Renal pelvis (tissue), 12 donors: ENCODE data around the gene ATP11B. TPM values are rescaled to one million over a fixed set of nuclear protein-coding genes. Genes with fewer than 3 reads are reported as not detected.
A peak's percentile ranks its signal among the peaks of the same experiment; 100 is the strongest.

Source experiments
- DNase-seq: peaks from one replicate; pipeline ENCODE4 v3.0.0-alpha.2; 2013
- long read RNA-seq, 16 experiments: transcript quantifications; one replicate each; lab custom pipeline, GENCODE V29; 2026
- polyA plus RNA-seq, 3 donors: library from polyadenylated mRNA; unstranded; fragments of 120-200 nt; gene quantifications; one replicate each; pipeline ENCODE4 v1.2.1, GENCODE V29; 2013; ENCODE audit not compliant: insufficient read length in 3 of 3

ATP11B gene
- polyA plus RNA-seq = 10 to 100 TPM; 51.5 to 53.6 (median 52.7) TPM
- long read RNA-seq, donor 1 = 0 reads
- long read RNA-seq, donor 2, full-length matches to known transcripts = 3 of 3 reads
- long read RNA-seq, donor 2, partial matches to known transcripts = 0 of 3 reads
- long read RNA-seq, donor 2, other reads (novel, unspliced or antisense) = 0 of 3 reads
- long read RNA-seq, donor 3, full-length matches to known transcripts = 1 of 1 reads
- long read RNA-seq, donor 3, partial matches to known transcripts = 0 of 1 reads
- long read RNA-seq, donor 3, other reads (novel, unspliced or antisense) = 0 of 1 reads
- long read RNA-seq, donor 4 = 0 reads
- long read RNA-seq, donor 5, partial matches to known transcripts = 0 of 1 reads
- long read RNA-seq, donor 5, other reads (novel, unspliced or antisense) = 0 of 1 reads
- long read RNA-seq, donor 6, full-length matches to known transcripts = 3 of 3 reads
- long read RNA-seq, donor 6, partial matches to known transcripts = 0 of 3 reads
- long read RNA-seq, donor 6, other reads (novel, unspliced or antisense) = 0 of 3 reads
- long read RNA-seq, donor 7 = 0 reads
- long read RNA-seq, donor 8, full-length matches to known transcripts = 3 of 3 reads
- long read RNA-seq, donor 8, partial matches to known transcripts = 0 of 3 reads
- long read RNA-seq, donor 8, other reads (novel, unspliced or antisense) = 0 of 3 reads
- long read RNA-seq, donor 9, full-length matches to known transcripts = 1 of 1 reads
- long read RNA-seq, donor 9, partial matches to known transcripts = 0 of 1 reads
- long read RNA-seq, donor 9, other reads (novel, unspliced or antisense) = 0 of 1 reads
- long read RNA-seq, donor 10, partial matches to known transcripts = 0 of 2 reads
- long read RNA-seq, donor 10, other reads (novel, unspliced or antisense) = 0 of 2 reads
- long read RNA-seq, donor 11, full-length matches to known transcripts = 1 of 1 reads
- long read RNA-seq, donor 11, partial matches to known transcripts = 0 of 1 reads
- long read RNA-seq, donor 11, other reads (novel, unspliced or antisense) = 0 of 1 reads
- long read RNA-seq, donor 12, full-length matches to known transcripts = 4 of 16 reads
- long read RNA-seq, donor 12, partial matches to known transcripts = 12 of 16 reads
- long read RNA-seq, donor 12, other reads (novel, unspliced or antisense) = 0 of 16 reads
- long read RNA-seq, donor 13 = 0 reads
- long read RNA-seq, donor 14 = 0 reads
- long read RNA-seq, donor 15, full-length matches to known transcripts = 2 of 2 reads
- long read RNA-seq, donor 15, partial matches to known transcripts = 0 of 2 reads
- long read RNA-seq, donor 15, other reads (novel, unspliced or antisense) = 0 of 2 reads
- long read RNA-seq, donor 16 = 0 reads

DNA sequence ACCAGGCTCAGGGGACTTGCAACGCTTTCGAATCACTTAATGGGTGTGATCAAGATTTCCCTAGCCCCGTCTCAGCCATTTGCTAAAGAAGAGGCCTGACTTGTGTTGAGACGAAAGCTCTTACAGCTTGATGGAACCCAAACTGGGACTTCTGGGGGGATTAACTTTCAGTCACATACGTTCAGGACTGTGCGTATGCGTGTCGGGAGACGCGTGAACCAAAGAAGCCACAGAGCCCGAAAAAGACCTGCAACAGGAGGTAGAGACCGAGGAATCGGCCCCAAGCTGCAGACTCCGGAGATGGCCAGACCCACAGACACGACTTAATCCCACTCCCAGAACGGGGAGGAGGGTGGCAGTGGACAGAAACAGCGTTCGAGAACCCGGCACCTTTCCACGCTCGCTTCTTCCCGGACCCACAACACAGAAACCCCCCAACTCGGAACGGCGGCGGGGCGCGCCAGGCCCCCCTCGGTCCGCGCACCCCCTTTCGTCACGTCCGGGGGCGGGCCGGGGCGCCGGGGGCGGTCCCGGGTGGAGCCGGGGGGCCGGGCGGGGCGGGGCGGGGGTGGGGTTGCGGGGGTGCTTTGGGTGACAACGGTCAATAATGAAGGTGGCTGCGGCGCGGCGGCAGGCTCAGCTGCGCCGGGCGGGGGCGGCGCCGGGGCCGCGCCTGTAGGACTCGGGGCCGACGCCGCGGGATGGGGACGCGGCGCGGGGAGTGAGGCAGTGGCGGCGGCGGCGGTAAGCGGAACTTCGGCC lies at the start of gene ATP11B:
TSS of gene ATP11B (plus strand) at position 604 of the 762 bp plus-strand sequence. CDS start 256 bp downstream, outside the sequence.
- peak; percentile 69 for DNase-seq

DNA sequence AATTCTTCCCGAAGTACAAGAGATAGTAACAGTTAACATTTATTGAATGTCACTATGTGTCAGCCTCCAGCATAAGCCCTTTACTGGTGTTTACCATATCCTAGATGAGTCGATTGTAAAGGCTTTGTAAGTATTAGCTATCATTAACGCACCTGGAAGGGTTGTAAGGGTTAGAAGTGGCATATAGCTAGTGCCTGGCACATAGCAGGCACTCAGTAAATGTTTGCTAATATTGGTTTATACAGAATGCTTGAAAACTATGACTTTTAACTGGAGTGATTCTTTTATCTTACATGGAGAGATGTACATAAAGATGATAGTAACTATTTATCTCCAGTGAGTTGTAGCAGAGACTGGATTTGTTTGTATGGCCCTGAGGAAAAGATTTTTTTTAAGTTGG lies 46.3 kb upstream of the ATP11B start:
- DNase-seq = no peak

DNA sequence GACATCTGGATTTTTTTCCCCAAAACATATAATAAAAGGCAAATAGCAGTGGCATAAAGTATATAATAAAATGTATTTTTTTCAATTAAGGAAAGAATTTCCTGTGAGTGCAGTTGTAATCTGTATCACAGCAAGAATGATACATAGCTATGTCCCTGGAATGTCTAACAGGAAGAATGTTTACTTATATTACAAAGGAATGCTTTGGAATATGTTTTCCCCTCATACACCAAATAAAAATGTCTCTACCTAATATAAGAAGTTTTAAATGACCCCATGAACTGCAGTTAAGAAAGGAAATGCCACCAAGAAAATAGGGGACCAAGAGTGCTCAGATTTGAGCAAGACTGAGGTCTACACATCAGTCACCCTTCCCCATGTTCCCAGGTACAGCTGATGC lies 38.0 kb upstream of the ATP11B start:
- no peak for DNase-seq

DNA sequence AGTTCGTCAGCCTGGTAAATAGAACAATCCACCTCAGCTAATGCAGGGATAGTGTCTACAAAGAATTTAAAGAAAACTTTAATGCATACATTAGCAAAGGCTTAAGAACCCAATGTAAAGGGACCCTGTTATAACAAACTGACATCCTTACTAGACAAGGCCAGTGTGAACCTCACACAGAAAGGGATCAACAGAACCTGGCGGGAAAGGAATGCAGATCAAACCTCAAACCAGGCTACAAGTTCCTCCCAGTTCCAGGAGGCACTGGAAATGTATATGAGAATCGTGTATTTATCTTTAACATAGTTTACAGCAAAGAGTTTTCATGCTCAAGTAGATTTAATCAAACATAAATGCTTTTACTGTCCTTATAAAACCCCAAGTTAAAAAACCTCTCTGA lies 37.6 kb upstream of the ATP11B start:
- no peak for DNase-seq

DNA sequence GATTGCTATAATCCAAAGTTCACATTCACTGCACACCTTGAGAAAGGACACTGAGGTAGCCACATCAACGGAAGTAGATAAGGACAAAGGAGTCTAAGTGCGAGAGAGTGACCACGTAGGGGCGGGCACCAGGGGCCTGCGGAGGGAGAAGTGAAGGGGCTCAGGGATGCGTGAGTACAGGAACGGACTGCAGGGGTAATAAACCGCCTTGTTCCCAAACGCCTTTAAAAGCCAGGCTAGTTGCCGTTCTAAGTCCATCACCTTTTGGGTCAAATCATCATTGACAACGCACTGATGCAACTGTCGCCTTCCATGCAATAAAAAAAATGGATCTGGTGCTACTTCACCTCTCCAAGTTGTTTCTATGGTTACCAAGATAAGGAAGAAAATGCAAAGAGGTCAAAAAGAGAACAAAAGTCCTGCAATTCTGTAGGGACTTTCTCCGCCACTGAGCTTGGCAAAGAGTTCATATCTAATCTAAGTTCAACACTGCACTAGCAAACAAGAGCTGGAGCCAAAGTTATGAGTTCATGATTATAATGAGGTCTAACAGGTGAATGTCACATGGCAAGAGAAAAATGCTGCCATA lies 32.6 kb upstream of the ATP11B start:
- DNase-seq = no peak

DNA sequence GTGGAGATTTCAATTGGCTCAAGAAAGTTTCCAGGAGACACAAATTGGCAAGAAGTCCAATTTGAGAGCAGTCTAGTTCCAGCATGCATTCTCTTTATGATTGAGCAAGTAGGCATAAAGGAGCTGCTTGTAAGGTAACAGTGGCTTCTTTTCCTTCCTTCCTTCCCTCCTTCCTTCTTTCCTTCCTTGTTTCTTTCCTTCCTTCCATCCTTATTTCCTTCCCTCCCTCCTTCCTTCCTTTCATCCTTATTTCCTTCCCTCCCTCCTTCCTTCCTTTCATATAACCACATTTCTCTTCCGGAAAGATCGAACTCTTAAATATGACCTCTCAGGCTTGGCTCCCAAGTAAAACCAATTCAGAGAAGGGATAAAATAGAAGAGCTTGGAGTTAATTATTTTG lies 29.4 kb upstream of the ATP11B start:
- no peak for DNase-seq

DNA sequence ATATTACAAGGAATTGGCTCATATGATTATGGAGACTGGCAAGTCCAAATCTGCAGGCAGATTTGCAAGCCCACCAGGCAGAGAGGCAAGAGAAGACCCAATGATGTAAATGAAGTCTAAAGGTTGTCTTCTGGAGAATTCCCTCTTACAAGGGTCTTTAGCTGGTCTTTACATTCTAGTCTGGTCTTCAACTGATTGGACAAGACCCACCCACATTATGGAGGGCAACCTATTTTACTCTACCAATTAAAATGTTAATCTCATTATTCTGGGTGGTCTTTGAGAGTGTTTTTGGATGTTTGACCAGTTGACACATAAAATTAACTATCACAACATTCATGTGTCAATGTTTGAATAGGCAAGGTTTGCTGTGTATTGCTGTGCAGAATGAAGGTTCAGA lies 28.0 kb upstream of the ATP11B start:
- no peak for DNase-seq

DNA sequence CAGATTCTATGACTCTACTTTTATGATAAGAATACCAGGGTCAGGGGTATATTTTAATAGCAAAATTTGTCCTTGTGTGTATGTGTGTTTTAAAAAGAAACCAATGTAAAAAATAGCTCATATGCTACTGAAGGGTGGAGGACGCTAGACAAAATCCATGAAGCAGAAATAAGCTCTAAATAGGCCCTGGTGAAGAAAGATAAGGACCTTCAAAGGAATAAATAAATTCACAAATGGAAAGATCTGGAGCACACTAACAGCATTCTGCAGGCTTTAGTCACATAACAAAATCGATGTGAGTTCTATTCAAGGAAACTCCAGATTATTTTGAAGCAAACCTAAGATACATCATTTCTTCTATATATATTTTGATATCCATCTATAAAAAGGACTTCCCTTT lies 27.2 kb upstream of the ATP11B start:
- no peak for DNase-seq

DNA sequence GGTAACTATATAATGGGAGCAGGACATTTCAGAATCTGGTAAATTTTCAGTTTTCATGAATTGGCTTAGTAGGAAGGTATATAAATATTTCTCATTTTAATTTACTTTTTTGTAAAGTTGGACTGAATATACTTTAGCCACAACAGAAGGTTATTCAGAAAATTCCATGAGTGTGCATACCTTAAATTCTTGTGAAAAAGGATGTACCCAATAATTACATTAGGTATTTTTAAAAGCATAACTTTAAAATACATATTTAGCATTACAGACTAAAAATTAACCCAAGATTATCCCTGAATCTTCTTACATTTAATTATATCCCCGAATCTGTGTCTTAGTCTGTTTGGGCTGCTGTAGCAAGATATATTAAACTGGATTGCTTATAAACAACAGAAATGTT lies 24.9 kb upstream of the ATP11B start:
- DNase-seq = no peak

DNA sequence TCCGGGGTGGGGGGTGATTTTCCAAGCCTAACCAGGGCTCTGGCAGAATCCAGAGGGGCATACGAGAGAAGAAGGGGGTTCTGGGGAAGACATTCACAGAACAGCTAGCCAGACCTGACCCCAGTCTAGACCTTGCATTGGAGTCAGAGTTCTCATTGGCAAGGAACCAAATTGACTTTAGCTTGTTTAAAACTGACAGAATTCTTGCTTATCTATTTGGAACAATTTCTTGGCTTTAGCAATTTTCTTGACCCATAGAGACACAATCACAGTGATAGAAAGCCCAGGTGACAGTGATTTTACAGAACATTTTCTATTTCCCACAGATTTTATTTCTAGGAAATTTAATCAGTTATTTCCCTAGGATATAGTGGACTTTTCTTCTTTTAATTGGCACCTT lies 23.6 kb upstream of the ATP11B start:
- no peak for DNase-seq

DNA sequence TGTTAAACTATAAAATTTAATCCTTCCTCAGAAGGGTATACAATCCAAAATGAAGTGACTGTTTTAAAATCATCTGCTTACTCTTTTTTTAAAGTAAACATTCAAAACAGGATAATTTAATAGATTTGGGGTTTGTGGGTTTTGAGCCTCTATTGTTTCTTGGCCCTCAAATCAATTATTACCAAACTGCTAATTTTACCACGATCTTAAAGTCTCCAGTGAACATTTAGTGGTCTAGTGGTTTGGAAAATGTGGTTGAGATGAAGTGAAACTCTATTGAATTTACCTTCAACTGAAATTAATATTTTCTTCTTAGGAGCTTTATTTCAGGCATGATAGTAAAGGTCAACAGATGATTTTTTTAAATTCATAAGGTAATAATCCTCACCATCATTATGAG lies 11.2 kb upstream of the ATP11B start:
- DNase-seq = no peak

DNA sequence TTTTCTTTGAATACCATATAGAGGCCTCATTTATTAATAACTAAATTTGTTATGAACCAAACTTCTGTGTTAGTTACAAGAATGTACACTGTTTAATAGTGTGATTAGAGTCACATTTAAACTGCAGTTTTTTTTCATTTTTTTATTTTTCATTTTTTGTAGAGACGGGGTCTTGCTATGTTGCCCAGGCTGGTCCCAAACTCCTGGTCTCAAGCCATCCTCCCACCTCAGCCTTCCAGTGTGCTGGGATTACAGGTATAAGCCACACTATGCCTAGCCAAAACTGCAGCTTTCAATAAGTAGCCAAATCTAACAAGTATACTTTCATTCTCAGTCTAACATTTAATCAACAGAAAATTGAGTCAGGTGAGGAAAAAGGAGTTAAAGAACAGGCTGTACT lies 10.2 kb upstream of the ATP11B start:
- no peak for DNase-seq

DNA sequence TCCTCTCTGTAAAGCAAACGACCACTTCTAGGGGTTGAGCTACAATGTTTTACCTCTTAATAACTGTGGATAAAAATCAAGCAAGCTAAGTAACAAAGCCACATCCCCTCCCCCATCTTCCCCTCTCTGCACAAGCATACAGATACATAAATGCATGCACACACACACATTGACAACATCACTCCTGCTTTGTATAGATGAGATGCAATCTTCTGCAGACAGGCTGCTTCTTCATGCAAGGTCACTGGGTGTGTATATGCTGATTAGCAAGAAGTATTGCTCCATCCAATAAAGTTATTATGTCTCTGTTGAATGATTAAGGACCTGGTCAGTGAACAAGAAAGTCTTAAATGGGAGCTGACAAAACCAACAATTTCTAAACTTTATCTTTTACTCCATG lies 8.8 kb upstream of the ATP11B start:
- DNase-seq = no peak

DNA sequence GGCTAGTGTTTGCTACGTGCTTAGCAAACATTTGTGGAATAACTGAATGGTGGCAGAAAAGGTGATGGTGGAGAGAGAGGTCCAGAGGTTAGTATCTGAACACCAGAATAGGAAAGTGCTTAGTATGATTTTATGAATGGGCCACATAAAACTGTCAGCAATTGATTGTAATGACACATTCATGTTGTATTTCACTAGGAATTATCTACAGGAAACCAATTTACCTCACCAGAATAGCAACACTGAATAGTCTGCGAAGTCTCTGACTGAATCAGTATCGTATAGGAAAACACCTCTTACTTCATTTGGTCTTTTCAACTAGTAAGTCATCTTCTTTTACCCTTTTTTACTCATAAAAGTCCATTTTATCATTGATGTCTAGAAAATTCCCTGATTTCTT lies 8.2 kb upstream of the ATP11B start:
- no peak for DNase-seq

DNA sequence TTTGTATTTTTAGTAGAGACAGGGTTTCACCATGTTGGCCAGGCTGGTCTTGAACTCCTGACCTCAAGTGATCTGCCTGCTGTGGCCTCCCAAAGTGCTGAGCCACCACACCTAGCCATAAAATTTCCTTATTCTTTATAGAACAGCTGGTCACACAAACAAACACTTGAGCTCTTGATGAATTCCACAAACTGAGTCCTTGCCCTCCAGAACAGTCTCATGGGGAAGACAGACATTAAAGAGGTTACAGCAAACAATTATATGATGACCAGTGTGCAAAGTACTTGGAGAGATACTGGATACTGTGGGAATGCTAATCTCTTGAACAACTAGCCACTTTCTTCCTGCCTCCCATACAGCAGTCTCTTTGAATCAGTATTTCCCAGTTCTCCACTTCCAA lies 7.5 kb upstream of the ATP11B start:
- no peak for DNase-seq

DNA sequence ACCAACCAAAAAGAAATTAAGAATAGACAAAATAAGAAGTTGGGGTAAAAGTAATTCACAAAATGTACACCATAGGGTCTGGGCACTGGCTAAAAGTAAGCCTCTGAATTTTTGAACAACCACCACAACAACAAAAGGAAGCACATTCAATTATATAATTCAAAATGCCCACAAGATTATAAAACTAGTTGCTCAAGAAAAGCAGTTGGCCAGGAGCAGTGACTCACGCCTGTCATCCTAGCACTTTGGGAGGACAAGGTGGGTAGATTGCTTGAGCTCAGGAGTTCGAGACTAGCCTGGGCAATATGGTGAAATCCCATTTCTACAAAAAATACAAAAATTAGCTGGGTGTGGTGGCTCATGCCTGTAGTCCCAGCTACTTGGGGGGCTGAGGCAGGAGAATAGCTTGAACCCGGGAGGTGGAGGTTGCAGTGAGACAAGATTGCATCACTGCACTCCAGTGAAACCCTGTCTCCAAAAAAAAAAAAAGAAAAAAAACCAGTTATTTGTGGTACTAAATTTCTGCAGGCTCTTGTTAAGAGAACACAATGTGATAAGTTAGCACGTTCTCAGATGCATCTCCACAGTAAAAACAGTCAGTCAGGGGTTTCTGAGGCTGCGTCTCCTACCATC lies 6.6 kb upstream of the ATP11B start:
- DNase-seq = no peak

DNA sequence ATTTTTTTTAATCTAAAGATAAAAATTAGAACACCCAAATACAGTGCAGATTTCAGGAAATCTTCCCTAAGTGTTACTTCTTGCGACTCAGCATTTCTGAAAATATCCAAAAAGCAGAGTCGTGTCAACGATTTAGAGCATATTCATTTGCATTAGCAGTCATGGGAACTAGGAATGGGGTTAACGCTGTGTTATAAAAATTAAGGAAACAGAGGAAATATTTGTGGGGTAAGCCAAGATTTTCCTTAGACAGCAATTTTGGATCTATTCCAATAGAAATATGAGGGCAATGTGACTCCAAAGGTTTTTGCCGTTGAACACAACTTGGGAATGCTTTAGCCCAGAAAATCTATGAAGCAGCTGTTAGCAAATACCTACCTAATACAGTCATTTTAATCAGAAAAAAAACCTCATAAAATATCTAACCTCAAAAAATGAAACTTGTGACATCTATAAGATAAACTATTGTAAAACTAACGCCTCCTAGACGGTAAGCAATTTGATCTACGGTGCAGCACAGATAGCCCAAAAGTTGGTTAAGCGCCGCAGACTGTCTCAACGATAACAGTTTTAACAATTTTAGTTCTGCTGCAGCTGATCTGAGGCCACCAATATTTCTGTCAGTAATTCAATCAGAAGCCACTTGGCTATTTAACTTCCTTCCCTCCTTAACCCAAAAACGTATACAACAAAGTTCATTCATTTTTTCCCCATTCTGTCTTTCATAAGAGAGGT lies 5.8 kb upstream of the ATP11B start:
- DNase-seq = peak; percentile 11

DNA sequence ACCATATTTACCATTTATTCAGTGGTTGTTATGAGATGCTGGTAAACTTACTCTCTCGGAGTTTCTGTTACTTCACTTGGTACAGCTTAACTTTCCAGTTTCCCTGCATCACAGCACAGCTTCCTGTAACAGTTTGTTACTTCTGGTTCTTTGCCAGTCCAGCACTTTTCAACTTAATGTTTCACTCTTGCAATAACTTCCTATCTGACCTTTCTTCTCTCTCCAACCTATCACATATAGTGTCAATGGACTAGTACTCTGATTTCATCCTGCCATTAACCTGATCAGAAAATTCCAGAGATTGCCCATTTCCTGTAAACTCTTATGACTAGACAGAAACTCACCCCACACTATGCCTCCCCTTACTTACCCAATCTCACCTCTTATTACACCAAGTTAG lies 3.9 kb upstream of the ATP11B start:
- peak; percentile 8 for DNase-seq

DNA sequence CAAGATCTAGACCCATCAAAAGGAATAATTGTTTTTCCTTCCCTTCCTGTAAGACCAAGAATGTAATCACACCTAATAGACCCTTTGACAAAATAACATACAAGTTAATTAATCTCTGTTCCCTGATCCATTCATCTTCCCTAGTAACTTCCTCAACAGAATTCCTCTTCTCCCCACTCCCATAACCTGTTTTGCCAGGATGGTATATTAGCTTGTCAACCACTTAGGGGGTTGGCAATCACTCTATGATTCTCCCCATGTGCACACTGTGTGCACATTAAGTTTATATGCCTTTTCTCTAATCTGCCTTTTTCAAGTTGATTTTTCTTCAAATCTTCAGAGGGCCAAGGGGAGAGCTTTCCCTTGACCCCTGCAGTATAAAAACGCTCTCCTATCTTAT lies 2.7 kb upstream of the ATP11B start:
- DNase-seq = no peak
